Measurements from ENCODE around the gene RFLNA.

Gene RFLNA

GRCh38 chr12:124338876-124339603 is 44.1 kb downstream of the RFLNA start:
- DNase-seq = no peak

GRCh38 chr12:124340080-124340900 is 45.4 kb downstream of the RFLNA start:
- DNase-seq = no peak

GRCh38 chr12:124341645-124342069 is 46.8 kb downstream of the RFLNA start:
- DNase-seq = no peak

GRCh38 chr12:124344022-124344421 is 49.1 kb downstream of the RFLNA start:
- DNase-seq = no peak

GRCh38 chr12:124344526-124344925 is 49.6 kb downstream of the RFLNA start:
- DNase-seq = no peak

- no peak for DNase-seq
Observed at GRCh38 chr12:124345795-124346194, 50.9 kb downstream of the RFLNA start.

- no peak for DNase-seq
Observed at GRCh38 chr12:124346425-124347168, 51.7 kb downstream of the RFLNA start.

- no peak for DNase-seq
Observed at GRCh38 chr12:124347335-124347734, 52.4 kb downstream of the RFLNA start.

GRCh38 chr12:124347805-124348658 is 53.1 kb downstream of the RFLNA start:
- peak; percentile 44 for DNase-seq

GRCh38 chr12:124348659-124349380 is 53.9 kb downstream of the RFLNA start:
- DNase-seq = no peak

GRCh38 chr12:124350491-124350890 is 55.6 kb downstream of the RFLNA start:
- DNase-seq = no peak

- DNase-seq = no peak
Observed at GRCh38 chr12:124351422-124351821, 56.5 kb downstream of the RFLNA start.

- DNase-seq = no peak
Observed at GRCh38 chr12:124352257-124352656, 57.4 kb downstream of the RFLNA start.

- no peak for DNase-seq
Observed at GRCh38 chr12:124352839-124353238, 57.9 kb downstream of the RFLNA start.

GRCh38 chr12:124354400-124354799 is 59.5 kb downstream of the RFLNA start:
- DNase-seq = no peak

GRCh38 chr12:124356221-124356620 is 61.3 kb downstream of the RFLNA start:
- DNase-seq = no peak

GRCh38 chr12:124357616-124358015 is 62.7 kb downstream of the RFLNA start:
- DNase-seq = no peak

GRCh38 chr12:124358572-124358971 is 63.7 kb downstream of the RFLNA start:
- DNase-seq = no peak

GRCh38 chr12:124359671-124360581 is 65.0 kb downstream of the RFLNA start:
- DNase-seq = no peak

GRCh38 chr12:124361074-124361970 is 66.4 kb downstream of the RFLNA start:
- no peak for DNase-seq

Data from activated T-cell treated with anti-CD3 and anti-CD28 coated beads, Interleukin-2, amount 50 U/mL, for 1 hour (primary cell).